SH-SY5Y (cell line): ENCODE data around the gene DOCK8.

Experiments
- GATA2 ChIP-seq: IDR thresholded peaks from 2 replicates; pipeline ENCODE4 v1.6.1; 2011; ENCODE audit warnings: mild to moderate bottlenecking, low read depth, low read length
- GATA3 ChIP-seq: IDR thresholded peaks from 2 replicates; pipeline ENCODE4 v1.6.1; 2011; ENCODE audit warnings: low read depth, mild to moderate bottlenecking, low read length, moderate library complexity

DNA sequence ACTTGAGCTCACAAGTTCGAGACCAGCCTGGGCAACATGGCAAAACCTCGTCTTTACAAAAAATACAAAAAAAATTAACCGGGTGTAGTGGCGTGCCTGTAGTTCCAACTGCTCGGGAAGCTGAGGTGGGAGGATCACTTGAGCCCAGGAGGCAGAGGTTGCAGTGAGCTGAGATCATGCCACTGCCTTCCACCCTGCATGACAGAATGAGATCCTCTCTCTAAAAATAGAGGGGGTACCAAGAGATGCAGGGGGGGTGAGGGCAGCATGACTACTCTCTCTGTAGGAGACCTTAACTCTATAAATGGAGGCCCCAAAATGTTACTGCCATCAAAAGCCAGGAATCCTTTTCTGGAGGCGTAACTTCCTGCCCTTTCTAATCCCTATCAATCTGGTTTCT is 243.9 kb downstream of the DOCK8 start:
- no peak for TF ChIP-seq GATA3
- TF ChIP-seq GATA2 = no peak
